Measurements from ENCODE around the gene INAFM2. TPM values are rescaled to one million over a fixed set of nuclear protein-coding genes. Genes with fewer than 3 reads are reported as not detected.
A peak's percentile ranks its signal among the peaks of the same experiment; 100 is the strongest.

INAFM2 gene
- total RNA-seq, 6 donors from 2014 or later, result 15.7 to 36.2 (median 25.6) TPM

GRCh38 chr15:40363611-40364010 is 40.1 kb downstream of the INAFM2 start:
- DNase-seq (peak in 1 of 2 donors; percentile 64), ATAC-seq (ENCODE audit: low FRiP score in 2 of 2) (no peak)
- no peak overlapping the region for H3K4me3 ChIP-seq
- WGBS, 2 donors, result 84 to 90% methylated on average over 7 to 8 of the region's 8 CpGs
- TF ChIP-seq EP300 (IDR thresholded peaks at IDR 0.05) (no peak), POLR2A (IDR thresholded peaks at IDR 0.05) (no peak), CTCF (IDR thresholded peaks at IDR 0.05) (no peak), POLR2AphosphoS5 (IDR thresholded peaks at IDR 0.05) (no peak)
- no peaks in the 10 kb centered on the region for H3K27me3 ChIP-seq
- H3K36me3 ChIP-seq, result no peaks in the 10 kb centered on the region
- no peak overlapping the region for H3K27ac ChIP-seq
- no peaks in the 10 kb centered on the region for H3K9me3 ChIP-seq
- H3K4me1 ChIP-seq, result peaks cover 16 to 21% (median 19%) of the 10 kb centered on the region in 4 donors

GRCh38 chr15:40364251-40364650 is 40.8 kb downstream of the INAFM2 start:
- WGBS, 2 donors, result 79 to 80% methylated on average over 6 of the region's 6 CpGs
- DNase-seq (peak in 1 of 2 donors; percentile 29), ATAC-seq (ENCODE audit: low FRiP score in 2 of 2) (no peak)
- Histone ChIP-seq H3K9me3 (no peaks in the 10 kb centered on the region), H3K4me1 (peaks cover 13 to 17% (median 14%) of the 10 kb centered on the region in 4 donors), H3K27me3 (no peaks in the 10 kb centered on the region), H3K27ac (no peak overlapping the region), H3K4me3 (no peak overlapping the region), H3K36me3 (no peaks in the 10 kb centered on the region)
- TF ChIP-seq POLR2A (IDR thresholded peaks at IDR 0.05) (no peak), POLR2AphosphoS5 (IDR thresholded peaks at IDR 0.05) (no peak), CTCF (IDR thresholded peaks at IDR 0.05) (no peak), EP300 (IDR thresholded peaks at IDR 0.05) (no peak)

- TF ChIP-seq POLR2A (IDR thresholded peaks at IDR 0.05) (no peak), POLR2AphosphoS5 (IDR thresholded peaks at IDR 0.05) (no peak), EP300 (IDR thresholded peaks at IDR 0.05) (no peak), CTCF (IDR thresholded peaks at IDR 0.05) (no peak)
- no peak for DNase-seq
- Histone ChIP-seq H3K27ac (no peak overlapping the region), H3K4me3 (no peak overlapping the region), H3K36me3 (no peaks in the 10 kb centered on the region), H3K4me1 (peaks cover 13 to 17% (median 14%) of the 10 kb centered on the region in 4 donors), H3K9me3 (no peaks in the 10 kb centered on the region), H3K27me3 (no peaks in the 10 kb centered on the region)
- ATAC-seq (ENCODE audit: low FRiP score in 2 of 2), result no peak
- WGBS, 2 donors, result 83 to 89% methylated on average over 3 to 5 of the region's 5 CpGs
Observed at GRCh38 chr15:40365016-40365415, 41.5 kb downstream of the INAFM2 start.

- no peaks in the 10 kb centered on the region for H3K36me3 ChIP-seq
Observed at GRCh38 chr15:40365624-40366456, 42.3 kb downstream of the INAFM2 start.

More at GRCh38 chr15:40365624-40366456, 42.3 kb downstream of the INAFM2 start:
- TF ChIP-seq EP300 (IDR thresholded peaks at IDR 0.05) (no peak), CTCF (IDR thresholded peaks at IDR 0.05) (no peak), POLR2AphosphoS5 (IDR thresholded peaks at IDR 0.05) (no peak), POLR2A (IDR thresholded peaks at IDR 0.05) (no peak)
- ATAC-seq (ENCODE audit: low FRiP score in 2 of 2), result no peak
- Histone ChIP-seq H3K4me1 (peaks cover 13 to 17% (median 14%) of the 10 kb centered on the region in 4 donors), H3K27ac (no peak overlapping the region), H3K4me3 (no peak overlapping the region), H3K9me3 (no peaks in the 10 kb centered on the region), H3K27me3 (no peaks in the 10 kb centered on the region)
- 85 to 87% methylated on average over 11 of the region's 11 CpGs for WGBS, 2 donors
- no peak for DNase-seq
